Nephron (organoid): Measurements from ENCODE around the gene MAP7.

Experiments
- H3K27ac Mint-ChIP-seq, 3 experiments: 2 replicates each; pipeline ENCODE4 v1.8.0; 2020; ENCODE audit warnings: mixed read lengths in 3 of 3, mild to moderate bottlenecking in 2 of 3, moderate library complexity in 1 of 3
- H3K27me3 Mint-ChIP-seq: 2 replicates; pipeline ENCODE4 v1.8.0; 2021; ENCODE audit warnings: low read depth, mild to moderate bottlenecking, moderate library complexity, mixed read lengths
- H3K36me3 Mint-ChIP-seq: 2 replicates; pipeline ENCODE4 v1.8.0; 2020; ENCODE audit warnings: low read depth, mixed read lengths
- H3K4me1 Mint-ChIP-seq: 2 replicates; pipeline ENCODE4 v1.8.0; 2020; ENCODE audit warnings: mixed read lengths
- H3K4me3 Mint-ChIP-seq, 3 experiments: 2 replicates each; pipeline ENCODE4 v1.8.0; 2020; ENCODE audit warnings: mild to moderate bottlenecking in 3 of 3, mixed read lengths in 3 of 3, moderate library complexity in 2 of 3
- H3K9me3 Mint-ChIP-seq: 2 replicates; pipeline ENCODE4 v1.8.0; 2020; ENCODE audit warnings: mixed read lengths
- CTCF ChIP-seq, 3 experiments: fragments of 200-600 bp; sonication (generic); IDR thresholded peaks; one replicate each; pipeline ENCODE4 v1.5.0; 2021; ENCODE audit warnings: antibody characterized with exemption in 3 of 3; ENCODE audit not compliant: unreplicated experiment in 3 of 3

The MAP7 gene

GRCh38 chr6:136526196-136526930 is 23.9 kb downstream of the MAP7 start:
- peaks cover 22% of the 10 kb centered on the region for H3K4me1 Mint-ChIP-seq
- H3K36me3 Mint-ChIP-seq = no peaks in the 10 kb centered on the region

GRCh38 chr6:136525586-136526195 is 24.5 kb downstream of the MAP7 start:
- Mint-ChIP-seq H3K9me3 (no peaks in the 10 kb centered on the region), H3K36me3 (no peaks in the 10 kb centered on the region), H3K27ac (peak overlapping the region; percentile 4 to 57 (median 43)), H3K27me3 (peaks cover 10% of the 10 kb centered on the region), H3K4me1 (peaks cover 22% of the 10 kb centered on the region), H3K4me3 (peak overlapping the region; percentile 26 to 62 (median 45))
- no peak for TF ChIP-seq CTCF (IDR thresholded peaks at IDR 0.05; ENCODE audit: unreplicated experiment in 3 of 3)

More at GRCh38 chr6:136526196-136526930, 23.9 kb downstream of the MAP7 start:
- TF ChIP-seq CTCF (IDR thresholded peaks at IDR 0.05; ENCODE audit: unreplicated experiment in 3 of 3) = peak; percentile 40 to 49 (median 44)
- peaks cover 10% of the 10 kb centered on the region for H3K27me3 Mint-ChIP-seq
- no peaks in the 10 kb centered on the region for H3K9me3 Mint-ChIP-seq
- H3K27ac Mint-ChIP-seq = peak overlapping the region; percentile 4 to 58 (median 43)
- peak overlapping the region; percentile 26 to 62 (median 45) for H3K4me3 Mint-ChIP-seq

- Mint-ChIP-seq H3K27ac (no peak overlapping the region), H3K9me3 (no peaks in the 10 kb centered on the region), H3K36me3 (no peaks in the 10 kb centered on the region)
Measured at GRCh38 chr6:136524936-136525413, 25.2 kb downstream of the MAP7 start.

GRCh38 chr6:136524339-136524935 is 25.8 kb downstream of the MAP7 start:
- Mint-ChIP-seq H3K27ac (peak overlapping the region in 1 of 3 experiments; percentile 22), H3K9me3 (no peaks in the 10 kb centered on the region), H3K27me3 (peaks cover 11% of the 10 kb centered on the region), H3K36me3 (no peaks in the 10 kb centered on the region), H3K4me3 (no peak overlapping the region), H3K4me1 (peaks cover 22% of the 10 kb centered on the region)
- no peak for TF ChIP-seq CTCF (IDR thresholded peaks at IDR 0.05; ENCODE audit: unreplicated experiment in 3 of 3)

More at GRCh38 chr6:136524936-136525413, 25.2 kb downstream of the MAP7 start:
- TF ChIP-seq CTCF (IDR thresholded peaks at IDR 0.05; ENCODE audit: unreplicated experiment in 3 of 3) = no peak
- Mint-ChIP-seq H3K4me3 (no peak overlapping the region), H3K27me3 (peaks cover 13% of the 10 kb centered on the region), H3K4me1 (peaks cover 22% of the 10 kb centered on the region)

GRCh38 chr6:136523196-136523595 is 27.0 kb downstream of the MAP7 start:
- peaks cover 22% of the 10 kb centered on the region for H3K4me1 Mint-ChIP-seq
- peaks cover 11% of the 10 kb centered on the region for H3K27me3 Mint-ChIP-seq
- TF ChIP-seq CTCF (IDR thresholded peaks at IDR 0.05; ENCODE audit: unreplicated experiment in 3 of 3) = no peak

More at GRCh38 chr6:136523196-136523595, 27.0 kb downstream of the MAP7 start:
- Mint-ChIP-seq H3K27ac (no peak overlapping the region), H3K36me3 (no peaks in the 10 kb centered on the region), H3K9me3 (no peaks in the 10 kb centered on the region), H3K4me3 (no peak overlapping the region)
